Activated B cell treated with CpG ODN at 0.5 μM for 24 hours (primary cell): ENCODE results near the gene ARNT2. TPM values are rescaled to one million over a fixed set of nuclear protein-coding genes. Genes with fewer than 3 reads are reported as not detected.

Experiments used
- ATAC-seq: fragments of 200-7000 bp; cut with Tn5 transposase; one replicate; pipeline ENCODE4 v1.10.0; 2021; ENCODE audit warnings: low read depth, mild to moderate bottlenecking, moderate library complexity
- CTCF ChIA-PET: fragments of 350-600 bp; sonication (Branson Sonifier 250); formaldehyde crosslinking; loops from one replicate; lab custom pipeline; 2021; ENCODE audit warnings: antibody characterized with exemption; lab: Charles Lee
- POLR2A ChIA-PET: fragments of 350-600 bp; sonication (Branson Sonifier 250); formaldehyde crosslinking; loops from one replicate; lab custom pipeline; 2021; ENCODE audit warnings: antibody characterized with exemption; lab: Charles Lee
- DNase-seq: peaks from one replicate; pipeline ENCODE4 v3.0.0; 2022
- H3K27ac Mint-ChIP-seq: one replicate; pipeline ENCODE4 v1.8.0; 2020; ENCODE audit warnings: mixed read lengths
- H3K27me3 Mint-ChIP-seq: one replicate; pipeline ENCODE4 v1.8.0; 2021; ENCODE audit warnings: mixed read lengths
- H3K36me3 Mint-ChIP-seq: one replicate; pipeline ENCODE4 v1.8.0; 2021; ENCODE audit warnings: low read depth, mixed read lengths
- H3K4me1 Mint-ChIP-seq: one replicate; pipeline ENCODE4 v1.8.0; 2021; ENCODE audit warnings: mixed read lengths
- H3K4me3 Mint-ChIP-seq: one replicate; pipeline ENCODE4 v1.8.0; 2020; ENCODE audit warnings: mild to moderate bottlenecking, mixed read lengths
- H3K9me3 Mint-ChIP-seq: one replicate; pipeline ENCODE4 v1.8.0; 2020; ENCODE audit warnings: mixed read lengths
- intact Hi-C: fragments of 100-400 bp; cut with micrococcal nuclease; formaldehyde crosslinking; loops from one replicate; pipeline ENCODE4 v1.15.1; 2024
- total RNA-seq: library from RNA; stranded (reverse); gene quantifications from 2 replicates; pipeline ENCODE4 v1.2.3, GENCODE V29; 2022
- TF ChIP-seq, protein P1 (sequence below): fragments of 200-600 bp; IDR thresholded peaks from one replicate; pipeline ENCODE4 v1.8.0; 2022; ENCODE audit warnings: antibody characterized with exemption, mild to moderate bottlenecking

The ARNT2 gene
- total RNA-seq, 1 donor from 2014 or later = not detected

DNA sequence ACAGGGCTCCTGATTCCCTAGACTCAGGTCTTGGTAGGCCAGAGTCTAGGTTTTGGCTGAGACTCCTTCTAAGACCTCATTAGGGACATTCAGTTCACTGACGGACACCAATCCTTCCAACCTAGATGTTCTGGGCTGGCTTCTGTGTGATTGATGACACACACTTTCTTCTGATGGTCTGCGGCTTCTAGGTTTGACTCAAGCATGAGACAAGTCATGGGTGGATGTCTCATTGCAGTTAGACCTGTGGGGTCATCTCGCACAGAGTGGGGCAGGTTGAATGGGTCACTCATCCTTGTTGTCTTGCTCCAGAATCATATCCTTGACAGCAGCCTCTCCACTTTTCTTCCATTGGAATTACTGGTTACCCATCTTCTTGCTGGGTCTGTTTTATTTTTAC lies 35.8 kb downstream of the ARNT2 start:
- POLR2A ChIA-PET = no interaction called here
- TF ChIP-seq, protein P1, sequence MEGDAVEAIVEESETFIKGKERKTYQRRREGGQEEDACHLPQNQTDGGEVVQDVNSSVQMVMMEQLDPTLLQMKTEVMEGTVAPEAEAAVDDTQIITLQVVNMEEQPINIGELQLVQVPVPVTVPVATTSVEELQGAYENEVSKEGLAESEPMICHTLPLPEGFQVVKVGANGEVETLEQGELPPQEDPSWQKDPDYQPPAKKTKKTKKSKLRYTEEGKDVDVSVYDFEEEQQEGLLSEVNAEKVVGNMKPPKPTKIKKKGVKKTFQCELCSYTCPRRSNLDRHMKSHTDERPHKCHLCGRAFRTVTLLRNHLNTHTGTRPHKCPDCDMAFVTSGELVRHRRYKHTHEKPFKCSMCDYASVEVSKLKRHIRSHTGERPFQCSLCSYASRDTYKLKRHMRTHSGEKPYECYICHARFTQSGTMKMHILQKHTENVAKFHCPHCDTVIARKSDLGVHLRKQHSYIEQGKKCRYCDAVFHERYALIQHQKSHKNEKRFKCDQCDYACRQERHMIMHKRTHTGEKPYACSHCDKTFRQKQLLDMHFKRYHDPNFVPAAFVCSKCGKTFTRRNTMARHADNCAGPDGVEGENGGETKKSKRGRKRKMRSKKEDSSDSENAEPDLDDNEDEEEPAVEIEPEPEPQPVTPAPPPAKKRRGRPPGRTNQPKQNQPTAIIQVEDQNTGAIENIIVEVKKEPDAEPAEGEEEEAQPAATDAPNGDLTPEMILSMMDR = no peak
- H3K4me1 Mint-ChIP-seq = no peaks in the 10 kb centered on the region
- H3K27me3 Mint-ChIP-seq = peaks cover 8% of the 10 kb centered on the region
- no peak overlapping the region for H3K4me3 Mint-ChIP-seq
- ATAC-seq (no peak), DNase-seq (no peak)
- CTCF ChIA-PET = no interaction called here
- intact Hi-C loops = no loop called here
- no peak overlapping the region for H3K27ac Mint-ChIP-seq
- no peaks in the 10 kb centered on the region for H3K9me3 Mint-ChIP-seq
- no peaks in the 10 kb centered on the region for H3K36me3 Mint-ChIP-seq

- H3K4me3 Mint-ChIP-seq = no peak overlapping the region
- POLR2A ChIA-PET = no interaction called here
- peaks cover 8% of the 10 kb centered on the region for H3K27me3 Mint-ChIP-seq
- ATAC-seq (no peak), DNase-seq (no peak)
- H3K4me1 Mint-ChIP-seq = no peaks in the 10 kb centered on the region
- CTCF ChIA-PET = no interaction called here
- no peaks in the 10 kb centered on the region for H3K9me3 Mint-ChIP-seq
- TF ChIP-seq, protein P1 = no peak
- no peaks in the 10 kb centered on the region for H3K36me3 Mint-ChIP-seq
- intact Hi-C loops = no loop called here
- H3K27ac Mint-ChIP-seq = no peak overlapping the region
These were observed 36.9 kb downstream of the ARNT2 start for GRCh38 chr15:80441041-80441440.

DNA sequence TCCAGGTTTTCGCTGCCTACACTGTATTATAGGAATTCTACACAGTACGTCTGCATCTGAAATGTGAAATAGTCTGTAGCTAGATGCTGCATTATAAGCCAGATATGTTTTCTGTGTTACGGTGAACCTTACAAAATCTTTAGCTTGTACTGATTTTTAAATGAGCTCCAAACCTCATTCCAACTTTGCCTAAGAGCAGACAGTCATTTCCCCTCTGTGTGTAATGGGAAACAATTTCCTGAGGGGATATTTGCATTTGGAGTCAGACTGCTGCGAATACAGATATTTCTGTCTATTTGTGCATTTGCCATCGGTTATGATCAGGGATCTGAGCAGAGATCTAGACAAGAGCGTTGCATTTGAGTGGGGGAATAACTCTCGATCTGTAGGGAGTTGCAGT lies 37.5 kb downstream of the ARNT2 start:
- intact Hi-C loops = no loop called here
- ChIA-PET CTCF (no interaction called here), POLR2A (no interaction called here)
- H3K4me3 Mint-ChIP-seq = no peak overlapping the region
- H3K36me3 Mint-ChIP-seq = no peaks in the 10 kb centered on the region
- no peak for ATAC-seq
- H3K27me3 Mint-ChIP-seq = peaks cover 8% of the 10 kb centered on the region
- no peak overlapping the region for H3K27ac Mint-ChIP-seq
- H3K9me3 Mint-ChIP-seq = no peaks in the 10 kb centered on the region
- no peak for DNase-seq
- no peaks in the 10 kb centered on the region for H3K4me1 Mint-ChIP-seq
- TF ChIP-seq, protein P1 = no peak

- no peak for ATAC-seq
- Mint-ChIP-seq H3K27me3 (peaks cover 8% of the 10 kb centered on the region), H3K27ac (no peak overlapping the region), H3K4me1 (no peaks in the 10 kb centered on the region), H3K36me3 (no peaks in the 10 kb centered on the region), H3K4me3 (no peak overlapping the region), H3K9me3 (no peaks in the 10 kb centered on the region)
- TF ChIP-seq, protein P1 = no peak
- intact Hi-C loops = no loop called here
- CTCF ChIA-PET = no interaction called here
- DNase-seq = no peak
- POLR2A ChIA-PET = no interaction called here
These were observed 38.7 kb downstream of the ARNT2 start for GRCh38 chr15:80442728-80443403.

DNA sequence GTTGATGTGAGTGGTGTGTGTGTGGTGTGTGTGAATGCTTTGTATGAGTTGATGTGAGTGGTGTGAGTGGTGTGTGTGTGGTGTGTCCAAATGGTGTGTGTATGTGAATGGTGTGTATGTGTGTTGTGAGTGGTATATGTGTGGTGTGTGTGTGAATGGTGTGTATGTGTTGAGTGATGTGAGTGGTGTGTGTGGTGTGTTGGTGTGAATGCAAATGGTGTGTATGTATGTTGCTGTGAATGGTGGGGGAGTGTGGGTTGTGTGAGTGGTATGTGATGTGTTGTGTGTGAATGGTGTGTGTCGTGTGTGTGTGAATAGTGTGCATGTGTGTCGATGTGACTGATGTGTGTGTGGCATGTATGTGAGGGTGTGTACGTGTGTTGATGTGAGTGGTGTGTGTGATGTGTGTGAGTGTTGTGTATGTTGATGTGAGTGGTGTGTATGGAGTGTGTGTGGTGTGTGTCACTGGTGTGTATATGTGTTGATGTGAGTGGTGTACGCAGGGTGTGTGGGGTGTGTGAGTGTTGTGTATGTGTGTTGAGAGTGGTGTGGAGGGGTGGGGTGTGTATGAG lies 40.6 kb downstream of the ARNT2 start:
- intact Hi-C loops = no loop called here
- H3K27me3 Mint-ChIP-seq = peaks cover 8% of the 10 kb centered on the region
- no peaks in the 10 kb centered on the region for H3K9me3 Mint-ChIP-seq
- H3K36me3 Mint-ChIP-seq = no peaks in the 10 kb centered on the region
- TF ChIP-seq, protein P1 = no peak
- no peak for DNase-seq
- H3K4me1 Mint-ChIP-seq = no peaks in the 10 kb centered on the region
- ATAC-seq = no peak
- ChIA-PET CTCF (interaction anchor here (1.3 kb wide), 1 partner anchor 11 kb away, joined by 3 read pairs; no protein-coding TSS in a partner anchor), POLR2A (no interaction called here)
- H3K27ac Mint-ChIP-seq = no peak overlapping the region
- no peak overlapping the region for H3K4me3 Mint-ChIP-seq
